Kidney (tissue), 14 donors: ENCODE data around the gene NHLRC4. TPM values are rescaled to one million over a fixed set of nuclear protein-coding genes. Genes with fewer than 3 reads are reported as not detected.

Source experiments
- DNase-seq, 5 donors: peaks; one replicate each; pipeline ENCODE4 v3.0.0-alpha.2; 2013 to 2020
- FAIRE-seq: peaks from 2 replicates; lab custom pipeline; 2012; peaks lifted over from hg19 to GRCh38; lab: Jason Lieb, UNC
- H3K27ac ChIP-seq, 2 donors: one replicate each; pipeline ENCODE4 v1.7.0; 2013; ENCODE audit warnings: low read depth in 2 of 2, low read length in 2 of 2, inconsistent platforms in 1 of 2
- H3K27me3 ChIP-seq: one replicate; pipeline ENCODE4 v1.7.1; 2013; ENCODE audit warnings: low read length, inconsistent platforms; ENCODE audit not compliant: control insufficient read depth, insufficient read depth
- H3K36me3 ChIP-seq, 3 donors: one replicate each; pipeline versions ENCODE4 v1.7.0 to v1.7.1; 2013; ENCODE audit warnings: low read length in 3 of 3, control low read depth in 1 of 3, inconsistent platforms in 1 of 3; ENCODE audit not compliant: insufficient read depth in 3 of 3, control insufficient read depth in 2 of 3
- H3K4me1 ChIP-seq, 3 donors: one replicate each; pipeline versions ENCODE4 v1.7.0 to v1.7.1; 2013; ENCODE audit warnings: low read length in 3 of 3, inconsistent platforms in 1 of 3, low read depth in 1 of 3; ENCODE audit not compliant: control insufficient read depth in 2 of 3, insufficient read depth in 2 of 3
- H3K4me3 ChIP-seq, 3 donors: one replicate each; pipeline versions ENCODE4 v1.7.0 to v1.8.1; 2013; ENCODE audit warnings: low read length in 3 of 3, control low read depth in 1 of 3, inconsistent platforms in 1 of 3
- H3K9ac ChIP-seq, 3 donors: one replicate each; pipeline versions ENCODE4 v1.7.0 to v1.7.1; 2013; ENCODE audit warnings: low read length in 3 of 3, control low read depth in 1 of 3, inconsistent platforms in 1 of 3
- H3K9me3 ChIP-seq, 3 donors: one replicate each; pipeline versions ENCODE4 v1.7.0 to v1.7.1; 2013; ENCODE audit warnings: low read length in 3 of 3, control low read depth in 1 of 3, inconsistent platforms in 1 of 3; ENCODE audit not compliant: control insufficient read depth in 2 of 3, insufficient read depth in 1 of 3
- intact Hi-C: fragments of 100-400 bp; cut with DNase I; formaldehyde crosslinking; loops from one replicate; pipeline ENCODE4 v1.11.1; 2022
- polyA plus RNA-seq: library from polyadenylated mRNA; stranded (reverse); fragments of 350-450 nt; fragmentation: Illumina TruSeq; extraction: RNeasy Lipid Tissue Mini Kit (QIAGEN cat#74804); gene quantifications from one replicate; pipeline ENCODE4 v1.2.3, GENCODE V29; 2014; ENCODE audit warnings: low read depth, low replicate concordance; ENCODE audit not compliant: insufficient read depth
- total RNA-seq: library from RNA; stranded (reverse); fragmentation: NEBNext Ultra II Directional; extraction: Animal tissue kit (Norgen Biotek cat#: 25700); gene quantifications from one replicate; pipeline ENCODE4 v1.2.1, GENCODE V29; 2021
- TF ChIP-seq, protein P1 (sequence below): IDR thresholded peaks from 3 replicates; pipeline ENCODE4 v1.5.1; 2012; ENCODE audit warnings: mild to moderate bottlenecking, moderate library complexity, borderline replicate concordance; ENCODE audit not compliant: insufficient read depth; ENCODE audit errors: extremely low read depth
- donor health status: control.
- donor health status: control.
- donor health status: control.
- donor health status: control.
- donor health status: control.
- donor health status: DM: yes; HTN: yes; CAD: no.
- donor health status: Normal renal cell carcinoma (clear cell type).

Gene NHLRC4
- total and polyA plus RNA-seq, 2 donors from 2014 or later, result 3.3 to 17.4 TPM

DNA sequence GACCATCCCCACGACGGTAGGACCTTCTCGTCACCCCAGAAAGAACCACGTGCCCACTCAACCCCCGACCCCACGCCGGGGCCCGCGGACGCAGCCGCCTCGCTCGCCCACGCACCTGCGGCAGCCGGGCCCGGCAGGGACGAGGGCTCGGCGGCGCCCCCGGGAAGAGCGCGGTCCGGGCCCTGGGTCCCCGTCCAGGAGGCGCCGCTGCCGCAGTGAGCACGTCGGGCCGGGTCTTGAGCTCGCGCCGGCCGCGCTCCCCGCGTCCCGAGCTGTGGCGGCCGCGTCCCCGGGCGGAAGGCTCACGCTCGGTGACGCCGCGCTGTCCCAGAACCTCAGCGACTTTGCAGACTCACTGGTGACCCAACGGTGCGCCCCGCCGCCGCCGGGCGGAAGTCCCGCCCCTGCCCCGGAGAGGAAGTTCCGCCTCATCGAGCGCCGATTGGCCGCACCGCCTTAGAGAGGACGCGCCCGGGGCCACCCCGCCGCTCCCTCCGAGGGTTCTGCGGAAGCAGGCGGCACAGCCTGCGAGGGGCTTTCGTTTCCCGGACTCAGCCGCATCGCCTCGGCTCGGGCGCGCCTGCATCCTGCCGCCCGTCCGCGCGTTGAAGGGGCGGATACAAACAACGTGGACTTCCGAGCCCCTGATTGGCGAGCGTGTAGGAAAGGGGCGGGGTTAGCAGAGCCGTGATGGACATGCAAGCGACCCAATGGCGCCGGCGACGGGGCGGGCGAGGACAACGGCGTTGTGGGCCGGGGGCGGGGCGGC, 22.3 kb downstream of the NHLRC4 start:
- Histone ChIP-seq H3K9me3 (no peaks in the 10 kb centered on the region), H3K4me1 (peaks cover 6 to 51% (median 38%) of the 10 kb centered on the region in 3 donors), H3K36me3 (no peaks in the 10 kb centered on the region), H3K27me3 (no peaks in the 10 kb centered on the region), H3K27ac (peak overlapping the region; percentile 97 to 99), H3K4me3 (peak overlapping the region; percentile 78 to 82 (median 81)), H3K9ac (peak overlapping the region; percentile 69 to 81 (median 73))
- FAIRE-seq (no peak), DNase-seq (peak; percentile 97 to 99 (median 98))
- intact Hi-C loops, result no loop called here
- TF ChIP-seq, protein P1, sequence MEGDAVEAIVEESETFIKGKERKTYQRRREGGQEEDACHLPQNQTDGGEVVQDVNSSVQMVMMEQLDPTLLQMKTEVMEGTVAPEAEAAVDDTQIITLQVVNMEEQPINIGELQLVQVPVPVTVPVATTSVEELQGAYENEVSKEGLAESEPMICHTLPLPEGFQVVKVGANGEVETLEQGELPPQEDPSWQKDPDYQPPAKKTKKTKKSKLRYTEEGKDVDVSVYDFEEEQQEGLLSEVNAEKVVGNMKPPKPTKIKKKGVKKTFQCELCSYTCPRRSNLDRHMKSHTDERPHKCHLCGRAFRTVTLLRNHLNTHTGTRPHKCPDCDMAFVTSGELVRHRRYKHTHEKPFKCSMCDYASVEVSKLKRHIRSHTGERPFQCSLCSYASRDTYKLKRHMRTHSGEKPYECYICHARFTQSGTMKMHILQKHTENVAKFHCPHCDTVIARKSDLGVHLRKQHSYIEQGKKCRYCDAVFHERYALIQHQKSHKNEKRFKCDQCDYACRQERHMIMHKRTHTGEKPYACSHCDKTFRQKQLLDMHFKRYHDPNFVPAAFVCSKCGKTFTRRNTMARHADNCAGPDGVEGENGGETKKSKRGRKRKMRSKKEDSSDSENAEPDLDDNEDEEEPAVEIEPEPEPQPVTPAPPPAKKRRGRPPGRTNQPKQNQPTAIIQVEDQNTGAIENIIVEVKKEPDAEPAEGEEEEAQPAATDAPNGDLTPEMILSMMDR, result no peak

- Histone ChIP-seq H3K9ac (peak within 1 kb of the TSS; percentile 69 to 77 (median 73)), H3K4me1 (peaks cover 6 to 57% (median 38%) of the 10 kb centered on the region in 3 donors), H3K27me3 (no peaks in the 10 kb centered on the region), H3K27ac (peak within 1 kb of the TSS; percentile 97 to 99), H3K9me3 (no peaks in the 10 kb centered on the region), H3K4me3 (peak within 1 kb of the TSS; percentile 78 to 82 (median 81)), H3K36me3 (no peaks in the 10 kb centered on the region)
- FAIRE-seq (no peak), DNase-seq (peak; percentile 98 to 100 (median 99))
- intact Hi-C loops, result no loop called here
- TF ChIP-seq, protein P1, result peak; percentile 10
These were observed 22.9 kb downstream of the NHLRC4 start, which contains the start of gene RAB40C for GRCh38 chr16:589658-590187. RAB40C (plus strand) TSS chr16:590066; CDS start chr16:590292, 226 bp downstream.

DNA sequence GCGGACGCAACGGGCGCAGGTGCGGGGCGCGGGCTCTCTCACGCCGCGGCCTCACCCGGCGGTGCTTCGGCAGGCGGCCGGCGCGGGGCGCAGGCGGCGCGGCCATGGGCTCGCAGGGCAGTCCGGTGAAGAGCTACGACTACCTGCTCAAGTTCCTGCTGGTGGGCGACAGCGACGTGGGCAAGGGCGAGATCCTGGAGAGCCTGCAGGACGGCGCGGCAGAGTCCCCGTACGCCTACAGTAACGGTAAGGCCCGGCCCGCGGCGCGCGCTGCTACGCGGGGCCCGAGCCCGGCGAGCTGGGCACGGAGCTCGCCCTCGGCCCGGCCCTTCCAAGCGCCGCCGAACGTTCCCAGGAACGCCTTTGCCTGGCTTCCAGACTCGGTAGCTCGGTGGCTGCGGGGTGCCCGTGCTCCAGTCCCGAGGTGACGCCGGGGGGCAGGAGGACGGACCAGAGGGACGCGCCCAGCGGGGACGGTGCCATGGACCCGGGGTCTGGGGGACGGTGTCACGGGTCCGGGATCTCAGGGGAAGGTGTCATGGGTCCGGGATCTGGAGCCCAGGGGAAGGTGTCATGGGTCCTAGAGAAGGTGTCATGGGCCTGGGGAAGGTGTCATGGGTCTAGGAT, 23.5 kb downstream of the NHLRC4 start:
- Histone ChIP-seq H3K9ac (peak overlapping the region; percentile 27 to 77 (median 52)), H3K4me3 (peak overlapping the region; percentile 66 to 80 (median 70)), H3K9me3 (no peaks in the 10 kb centered on the region), H3K27ac (peak overlapping the region; percentile 81 to 87), H3K36me3 (no peaks in the 10 kb centered on the region), H3K4me1 (peaks cover 6 to 60% (median 42%) of the 10 kb centered on the region in 3 donors), H3K27me3 (no peaks in the 10 kb centered on the region)
- DNase-seq (peak in 4 of 5 donors; percentile 55 to 85 (median 70)), FAIRE-seq (no peak)
- intact Hi-C loops, result no loop called here
- TF ChIP-seq, protein P1, result no peak
